GM19397 (cell line): ENCODE data around the gene FAM221B.
A peak's percentile ranks its signal among the peaks of the same experiment; 100 is the strongest.

Experiments used
- ATAC-seq: cut with Tn5 transposase; IDR thresholded peaks from one replicate; pipeline ENCODE4 v1.9.1; 2021; ENCODE audit warnings: mild to moderate bottlenecking, moderate library complexity; ENCODE audit not compliant: unreplicated experiment

FAM221B gene

GRCh38 chr9:35828716-35829083 lies at the start of gene FAM221B:
Gene FAM221B, minus strand, starts transcription at chr9:35828732. Its CDS starts 2,571 bp downstream, at chr9:35826161.
- peak; percentile 6 for ATAC-seq

GRCh38 chr9:35872505-35872904 lies 44.0 kb upstream of the FAM221B start:
- ATAC-seq: no peak

GRCh38 chr9:35871545-35871944 lies 43.0 kb upstream of the FAM221B start:
- no peak for ATAC-seq

- ATAC-seq: no peak
Observed at GRCh38 chr9:35870351-35870923, 41.9 kb upstream of the FAM221B start, which contains the start of gene OR13J1. Gene OR13J1, minus strand, starts transcription at chr9:35870401. Its CDS starts 0 bp downstream, at chr9:35870401.

- no peak for ATAC-seq
Observed at GRCh38 chr9:35869621-35870216, 41.2 kb upstream of the FAM221B start.

GRCh38 chr9:35868933-35869332 lies 40.4 kb upstream of the FAM221B start:
- no peak for ATAC-seq

GRCh38 chr9:35867538-35867937 lies 39.0 kb upstream of the FAM221B start:
- no peak for ATAC-seq

- no peak for ATAC-seq
Observed at GRCh38 chr9:35864695-35865255, 36.2 kb upstream of the FAM221B start.

- ATAC-seq: no peak
Observed at GRCh38 chr9:35863583-35863982, 35.1 kb upstream of the FAM221B start.

GRCh38 chr9:35862328-35862727 lies 33.8 kb upstream of the FAM221B start:
- no peak for ATAC-seq

GRCh38 chr9:35861161-35861897 lies 32.8 kb upstream of the FAM221B start:
- ATAC-seq: no peak

- no peak for ATAC-seq
Observed at GRCh38 chr9:35859990-35860339, 31.4 kb upstream of the FAM221B start.

- ATAC-seq: no peak
Observed at GRCh38 chr9:35859310-35859989, 30.9 kb upstream of the FAM221B start.

- ATAC-seq: no peak
Observed at GRCh38 chr9:35858458-35858857, 29.9 kb upstream of the FAM221B start.

- no peak for ATAC-seq
Observed at GRCh38 chr9:35856882-35857281, 28.4 kb upstream of the FAM221B start.

- ATAC-seq: no peak
Observed at GRCh38 chr9:35856206-35856605, 27.7 kb upstream of the FAM221B start.

- ATAC-seq: no peak
Observed at GRCh38 chr9:35854091-35854762, 25.7 kb upstream of the FAM221B start.

- ATAC-seq: no peak
Observed at GRCh38 chr9:35852876-35853865, 24.6 kb upstream of the FAM221B start.

- ATAC-seq: no peak
Observed at GRCh38 chr9:35852267-35852815, 23.8 kb upstream of the FAM221B start.
